ENCODE results near the gene DOCK11. TPM values are rescaled to one million over a fixed set of nuclear protein-coding genes. Genes with fewer than 3 reads are reported as not detected.

DOCK11 gene
- total and polyA plus RNA-seq, 9 of the 15 experiments (the other 6 are each of a cell fraction or from before 2014, with no cell fraction given), result 41.8 to 77.8 (median 50.9) TPM

Small RNA genes within 50 kb of the gene (small RNA-seq; reads per million reads assigned to genes)
- not detected for gene RF00019

Other genes with a start within 250 kb of the DOCK11 start
- gene WDR44, start 149.7 kb upstream of the DOCK11 start, total RNA-seq (2014; rRNA removed), result 12.5 and 14.6 TPM in 2 replicates
- 16.6 and 20.9 TPM in 2 replicates for gene WDR44, start 149.7 kb upstream of the DOCK11 start, total RNA-seq (2014; rRNA removed; fragmentation: Illumina TruSeq; extraction: Trizol)
- 16.3 and 16.6 TPM in 2 replicates for gene WDR44, start 149.7 kb upstream of the DOCK11 start, total RNA-seq (2015; rRNA removed; fragmentation: Illumina TruSeq; extraction: Trizol)
- 14.5 and 15.5 TPM in 2 replicates for gene WDR44, start 149.7 kb upstream of the DOCK11 start, total RNA-seq (2021)
- gene WDR44, start 149.7 kb upstream of the DOCK11 start, polyA plus RNA-seq (2011; rRNA removed), result 14.9 and 18.5 TPM in 2 replicates
- 17.3 and 20.0 TPM in 2 replicates for gene WDR44, start 149.7 kb upstream of the DOCK11 start, polyA plus RNA-seq (2014; fragmentation: Illumina TruSeq; extraction: Trizol)
- 1 to 10 TPM; 5.6 to 5.9 TPM for gene WDR44, start 149.7 kb upstream of the DOCK11 start, polyA plus RNA-seq (2014; fragmentation: Nextera tagmentation; extraction: Ambion mirVana)
- gene WDR44, start 149.7 kb upstream of the DOCK11 start, polyA plus RNA-seq (2014; rRNA removed), result 12.0 and 12.8 TPM in 2 replicates
- gene IL13RA1, start 231.8 kb downstream of the DOCK11 start, total RNA-seq (2014; rRNA removed), result 7.3 and 8.0 TPM in 2 replicates
- gene IL13RA1, start 231.8 kb downstream of the DOCK11 start, total RNA-seq (2014; rRNA removed; fragmentation: Illumina TruSeq; extraction: Trizol), result 13.4 and 14.0 TPM in 2 replicates
- gene IL13RA1, start 231.8 kb downstream of the DOCK11 start, total RNA-seq (2015; rRNA removed; fragmentation: Illumina TruSeq; extraction: Trizol), result 21.0 and 22.9 TPM in 2 replicates
- 10.7 and 12.2 TPM in 2 replicates for gene IL13RA1, start 231.8 kb downstream of the DOCK11 start, total RNA-seq (2021)
- gene IL13RA1, start 231.8 kb downstream of the DOCK11 start, polyA plus RNA-seq (2011; rRNA removed), result 9.5 and 14.0 TPM in 2 replicates
- 12.1 and 14.9 TPM in 2 replicates for gene IL13RA1, start 231.8 kb downstream of the DOCK11 start, polyA plus RNA-seq (2014; fragmentation: Illumina TruSeq; extraction: Trizol)
- 1 to 10 TPM; 2.9 to 3.4 TPM for gene IL13RA1, start 231.8 kb downstream of the DOCK11 start, polyA plus RNA-seq (2014; fragmentation: Nextera tagmentation; extraction: Ambion mirVana)
- 8.4 and 9.0 TPM in 2 replicates for gene IL13RA1, start 231.8 kb downstream of the DOCK11 start, polyA plus RNA-seq (2014; rRNA removed)